Kidney (tissue), 14 donors: ENCODE measurements around the gene IFT88. TPM values are rescaled to one million over a fixed set of nuclear protein-coding genes. Genes with fewer than 3 reads are reported as not detected.

ENCODE experiments used
- DNase-seq, 5 donors: peaks; one replicate each; pipeline ENCODE4 v3.0.0-alpha.2; 2013 to 2020
- FAIRE-seq: peaks from 2 replicates; lab custom pipeline; 2012; peaks lifted over from hg19 to GRCh38; lab: Jason Lieb, UNC
- H3K27ac ChIP-seq, 2 donors: one replicate each; pipeline ENCODE4 v1.7.0; 2013; ENCODE audit warnings: low read depth in 2 of 2, low read length in 2 of 2, inconsistent platforms in 1 of 2
- H3K27me3 ChIP-seq: one replicate; pipeline ENCODE4 v1.7.1; 2013; ENCODE audit warnings: low read length, inconsistent platforms; ENCODE audit not compliant: control insufficient read depth, insufficient read depth
- H3K36me3 ChIP-seq, 3 donors: one replicate each; pipeline versions ENCODE4 v1.7.0 to v1.7.1; 2013; ENCODE audit warnings: low read length in 3 of 3, control low read depth in 1 of 3, inconsistent platforms in 1 of 3; ENCODE audit not compliant: insufficient read depth in 3 of 3, control insufficient read depth in 2 of 3
- H3K4me1 ChIP-seq, 3 donors: one replicate each; pipeline versions ENCODE4 v1.7.0 to v1.7.1; 2013; ENCODE audit warnings: low read length in 3 of 3, inconsistent platforms in 1 of 3, low read depth in 1 of 3; ENCODE audit not compliant: control insufficient read depth in 2 of 3, insufficient read depth in 2 of 3
- H3K4me3 ChIP-seq, 3 donors: one replicate each; pipeline versions ENCODE4 v1.7.0 to v1.8.1; 2013; ENCODE audit warnings: low read length in 3 of 3, control low read depth in 1 of 3, inconsistent platforms in 1 of 3
- H3K9ac ChIP-seq, 3 donors: one replicate each; pipeline versions ENCODE4 v1.7.0 to v1.7.1; 2013; ENCODE audit warnings: low read length in 3 of 3, control low read depth in 1 of 3, inconsistent platforms in 1 of 3
- H3K9me3 ChIP-seq, 3 donors: one replicate each; pipeline versions ENCODE4 v1.7.0 to v1.7.1; 2013; ENCODE audit warnings: low read length in 3 of 3, control low read depth in 1 of 3, inconsistent platforms in 1 of 3; ENCODE audit not compliant: control insufficient read depth in 2 of 3, insufficient read depth in 1 of 3
- intact Hi-C: fragments of 100-400 bp; cut with DNase I; formaldehyde crosslinking; loops from one replicate; pipeline ENCODE4 v1.11.1; 2022
- polyA plus RNA-seq: library from polyadenylated mRNA; stranded (reverse); fragments of 350-450 nt; fragmentation: Illumina TruSeq; extraction: RNeasy Lipid Tissue Mini Kit (QIAGEN cat#74804); gene quantifications from one replicate; pipeline ENCODE4 v1.2.3, GENCODE V29; 2014; ENCODE audit warnings: low read depth, low replicate concordance; ENCODE audit not compliant: insufficient read depth
- total RNA-seq: library from RNA; stranded (reverse); fragmentation: NEBNext Ultra II Directional; extraction: Animal tissue kit (Norgen Biotek cat#: 25700); gene quantifications from one replicate; pipeline ENCODE4 v1.2.1, GENCODE V29; 2021
- TF ChIP-seq, protein P1 (sequence below): IDR thresholded peaks from 3 replicates; pipeline ENCODE4 v1.5.1; 2012; ENCODE audit warnings: mild to moderate bottlenecking, moderate library complexity, borderline replicate concordance; ENCODE audit not compliant: insufficient read depth; ENCODE audit errors: extremely low read depth
- donor health status: control.
- donor health status: control.
- donor health status: control.
- donor health status: control.
- donor health status: control.
- donor health status: DM: yes; HTN: yes; CAD: no.
- donor health status: Normal renal cell carcinoma (clear cell type).

IFT88 gene
- total and polyA plus RNA-seq, 2 donors from 2014 or later: 20.2 to 30.3 TPM

DNA sequence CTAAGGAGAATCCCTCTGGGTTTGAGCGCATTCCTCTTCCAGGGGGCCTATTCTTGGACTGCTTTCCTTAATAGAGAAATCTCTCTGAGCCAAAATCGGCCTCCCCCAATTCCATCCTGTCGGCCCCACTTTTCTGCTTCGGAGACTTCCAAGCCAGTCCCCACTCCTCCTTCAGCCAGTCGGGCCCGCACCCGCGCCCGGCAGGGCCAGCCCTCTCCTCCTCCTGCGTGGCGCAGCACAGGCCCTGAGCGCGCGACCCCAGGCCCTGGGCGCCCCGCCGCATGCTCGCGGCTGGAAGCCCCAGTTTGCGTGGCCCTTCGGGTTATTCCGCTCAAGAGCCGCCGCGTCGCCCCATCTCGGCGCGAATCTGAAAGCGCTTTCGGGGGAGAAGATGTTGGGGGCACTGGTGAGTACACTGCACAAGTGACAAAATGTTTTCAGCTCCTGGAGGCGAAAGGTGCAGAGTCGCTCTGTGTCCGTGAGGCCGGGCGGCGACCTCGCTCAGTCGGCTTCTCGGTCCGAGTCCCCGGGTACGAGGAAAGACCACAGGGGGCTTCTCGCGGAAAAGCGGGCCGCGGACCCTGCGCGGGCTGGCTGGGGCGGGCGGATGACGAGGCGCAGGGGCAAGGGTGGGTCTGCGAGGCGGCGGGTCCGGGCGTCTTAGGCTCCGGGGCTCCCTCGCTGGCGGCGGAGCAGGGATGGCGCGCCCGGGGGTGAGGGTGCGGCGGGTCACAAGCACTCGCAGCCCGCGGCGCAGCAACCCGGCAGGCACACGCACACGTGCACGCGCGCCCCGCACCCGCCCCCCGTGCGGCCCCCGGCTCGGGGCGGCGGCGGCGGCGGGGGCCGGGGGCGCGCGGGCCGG, 136.2 kb downstream of the IFT88 start, which contains the start of gene IL17D:
Gene IL17D (plus strand): TSS at position 785 of the 865 bp plus-strand sequence. CDS start 303 bp downstream, outside the sequence.
- Histone ChIP-seq H3K4me1 (peaks cover 0 to 5% (median 5%) of the 10 kb centered on the region in 3 donors), H3K9me3 (no peaks in the 10 kb centered on the region), H3K4me3 (peak within 1 kb of the TSS; percentile 50 to 60 (median 55)), H3K36me3 (no peaks in the 10 kb centered on the region), H3K27ac (no peak within 1 kb of the TSS), H3K27me3 (no peaks in the 10 kb centered on the region), H3K9ac (peak within 1 kb of the TSS in 2 of 3 donors; percentile 15 to 23)
- intact Hi-C loops: loop anchor here (10.0 kb wide), 1 partner anchor 122 kb away; no protein-coding TSS in a partner anchor
- DNase-seq (peak; percentile 48 to 84 (median 60)), FAIRE-seq (no peak)
- TF ChIP-seq, protein P1, sequence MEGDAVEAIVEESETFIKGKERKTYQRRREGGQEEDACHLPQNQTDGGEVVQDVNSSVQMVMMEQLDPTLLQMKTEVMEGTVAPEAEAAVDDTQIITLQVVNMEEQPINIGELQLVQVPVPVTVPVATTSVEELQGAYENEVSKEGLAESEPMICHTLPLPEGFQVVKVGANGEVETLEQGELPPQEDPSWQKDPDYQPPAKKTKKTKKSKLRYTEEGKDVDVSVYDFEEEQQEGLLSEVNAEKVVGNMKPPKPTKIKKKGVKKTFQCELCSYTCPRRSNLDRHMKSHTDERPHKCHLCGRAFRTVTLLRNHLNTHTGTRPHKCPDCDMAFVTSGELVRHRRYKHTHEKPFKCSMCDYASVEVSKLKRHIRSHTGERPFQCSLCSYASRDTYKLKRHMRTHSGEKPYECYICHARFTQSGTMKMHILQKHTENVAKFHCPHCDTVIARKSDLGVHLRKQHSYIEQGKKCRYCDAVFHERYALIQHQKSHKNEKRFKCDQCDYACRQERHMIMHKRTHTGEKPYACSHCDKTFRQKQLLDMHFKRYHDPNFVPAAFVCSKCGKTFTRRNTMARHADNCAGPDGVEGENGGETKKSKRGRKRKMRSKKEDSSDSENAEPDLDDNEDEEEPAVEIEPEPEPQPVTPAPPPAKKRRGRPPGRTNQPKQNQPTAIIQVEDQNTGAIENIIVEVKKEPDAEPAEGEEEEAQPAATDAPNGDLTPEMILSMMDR: no peak

DNA sequence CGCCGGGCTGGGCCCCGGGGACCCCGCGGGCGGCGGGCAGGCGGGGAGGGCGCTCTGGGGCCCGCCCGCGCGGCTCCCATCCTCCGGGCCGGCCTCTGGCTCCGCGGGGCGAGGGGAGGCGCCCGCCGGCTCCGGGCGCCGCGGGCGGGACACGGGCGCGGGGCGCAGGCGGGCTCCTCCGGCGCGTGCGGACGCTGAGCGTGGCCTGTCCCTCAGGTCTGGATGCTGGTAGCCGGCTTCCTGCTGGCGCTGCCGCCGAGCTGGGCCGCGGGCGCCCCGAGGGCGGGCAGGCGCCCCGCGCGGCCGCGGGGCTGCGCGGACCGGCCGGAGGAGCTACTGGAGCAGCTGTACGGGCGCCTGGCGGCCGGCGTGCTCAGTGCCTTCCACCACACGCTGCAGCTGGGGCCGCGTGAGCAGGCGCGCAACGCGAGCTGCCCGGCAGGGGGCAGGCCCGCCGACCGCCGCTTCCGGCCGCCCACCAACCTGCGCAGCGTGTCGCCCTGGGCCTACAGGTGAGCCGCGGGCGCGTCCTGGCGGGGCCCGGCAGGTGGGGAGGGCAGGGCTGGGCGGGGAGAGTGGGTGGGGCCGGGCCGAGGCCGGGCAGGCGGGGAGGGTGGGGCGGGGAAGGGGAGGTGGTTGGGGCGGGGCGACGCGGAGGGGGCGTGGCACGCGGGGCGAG, 137.0 kb downstream of the IFT88 start:
- no peak for FAIRE-seq
- Histone ChIP-seq H3K9me3 (no peaks in the 10 kb centered on the region), H3K4me1 (peaks cover 0 to 5% (median 5%) of the 10 kb centered on the region in 3 donors), H3K4me3 (no peak overlapping the region), H3K27ac (no peak overlapping the region), H3K36me3 (no peaks in the 10 kb centered on the region), H3K9ac (no peak overlapping the region), H3K27me3 (no peaks in the 10 kb centered on the region)
- TF ChIP-seq, protein P1: peak; percentile 63
- DNase-seq: peak; percentile 88 to 94 (median 92)
- intact Hi-C loops: loop anchor here (10.0 kb wide), 1 partner anchor 121 kb away; no protein-coding TSS in a partner anchor

DNA sequence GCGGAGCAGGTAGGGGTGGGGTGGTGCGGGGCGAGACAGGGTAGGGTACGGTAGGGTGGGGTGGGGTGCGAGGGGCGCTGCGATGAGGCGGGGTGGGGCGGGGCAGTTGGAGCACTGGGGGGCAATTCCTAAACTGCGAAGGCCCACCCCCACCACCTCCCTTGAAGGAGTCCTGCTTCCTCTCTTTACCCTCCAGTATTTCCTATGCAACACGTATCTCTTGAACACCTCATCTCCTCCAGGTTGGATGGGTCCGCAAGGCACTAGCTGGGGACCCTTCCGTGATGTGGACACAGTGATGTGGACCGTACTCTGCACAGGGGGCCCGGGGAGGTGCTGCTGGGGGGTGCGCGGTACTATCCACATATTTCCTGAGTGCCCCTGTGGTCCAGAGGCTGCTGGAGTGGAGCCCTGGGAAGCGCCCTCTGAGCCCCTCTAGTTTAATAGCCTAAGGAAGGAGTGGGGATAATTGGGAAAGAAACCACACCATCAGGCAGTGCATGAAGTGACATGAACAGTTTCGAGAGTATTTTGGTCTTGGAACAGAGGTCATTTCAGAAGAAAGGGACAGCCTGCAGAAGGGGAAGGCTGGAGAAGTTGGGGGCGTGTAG, 137.6 kb downstream of the IFT88 start:
- FAIRE-seq: no peak
- H3K4me3 ChIP-seq: peak overlapping the region in 2 of 3 donors; percentile 26 to 32
- TF ChIP-seq, protein P1: no peak
- peaks cover 0 to 5% (median 5%) of the 10 kb centered on the region in 3 donors for H3K4me1 ChIP-seq
- no peak overlapping the region for H3K9ac ChIP-seq
- intact Hi-C loops: loop anchor here (10.0 kb wide), 1 partner anchor 120 kb away; no protein-coding TSS in a partner anchor
- no peaks in the 10 kb centered on the region for H3K27me3 ChIP-seq
- H3K27ac ChIP-seq: no peak overlapping the region
- DNase-seq: no peak
- H3K36me3 ChIP-seq: no peaks in the 10 kb centered on the region
- no peaks in the 10 kb centered on the region for H3K9me3 ChIP-seq
